ENCODE measurements around the gene TMEM41A. TPM values are rescaled to one million over a fixed set of nuclear protein-coding genes. Genes with fewer than 3 reads are reported as not detected.

Gene TMEM41A
- polyA plus RNA-seq, 1 donor (not counting 4 experiments of a cell fraction or from before 2014, with no cell fraction given) = 31.9 TPM

DNA sequence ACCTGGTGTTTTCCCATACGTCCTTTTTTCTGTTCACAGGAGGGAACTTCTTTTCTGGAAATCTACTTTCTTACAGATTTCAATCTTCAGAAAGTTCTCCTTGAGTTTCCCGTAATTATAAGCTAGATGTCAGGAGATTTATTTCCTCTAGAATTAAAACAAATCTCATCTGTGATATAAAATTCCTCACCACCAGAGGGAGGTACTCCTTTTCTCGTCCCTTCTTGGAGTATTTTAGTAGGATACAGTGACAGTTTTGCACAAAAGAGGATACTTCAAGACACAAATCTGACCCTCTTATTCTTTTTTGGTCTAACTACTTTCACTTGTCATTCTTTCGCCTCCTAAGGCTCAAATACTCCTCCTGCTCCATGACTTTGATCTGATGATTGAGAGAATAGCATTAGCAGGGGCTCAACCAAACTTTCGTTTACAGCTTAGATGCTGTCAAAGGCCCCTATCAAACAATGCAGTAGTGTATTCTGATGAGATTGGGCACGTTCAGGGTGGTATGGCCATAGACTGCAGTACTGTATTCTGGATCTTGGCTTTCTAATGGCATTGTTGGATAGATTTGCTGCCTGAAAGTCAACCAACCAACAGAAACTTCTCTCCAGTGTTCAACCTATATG is 38.0 kb downstream of the TMEM41A start:
- TF ChIP-seq, protein P1, sequence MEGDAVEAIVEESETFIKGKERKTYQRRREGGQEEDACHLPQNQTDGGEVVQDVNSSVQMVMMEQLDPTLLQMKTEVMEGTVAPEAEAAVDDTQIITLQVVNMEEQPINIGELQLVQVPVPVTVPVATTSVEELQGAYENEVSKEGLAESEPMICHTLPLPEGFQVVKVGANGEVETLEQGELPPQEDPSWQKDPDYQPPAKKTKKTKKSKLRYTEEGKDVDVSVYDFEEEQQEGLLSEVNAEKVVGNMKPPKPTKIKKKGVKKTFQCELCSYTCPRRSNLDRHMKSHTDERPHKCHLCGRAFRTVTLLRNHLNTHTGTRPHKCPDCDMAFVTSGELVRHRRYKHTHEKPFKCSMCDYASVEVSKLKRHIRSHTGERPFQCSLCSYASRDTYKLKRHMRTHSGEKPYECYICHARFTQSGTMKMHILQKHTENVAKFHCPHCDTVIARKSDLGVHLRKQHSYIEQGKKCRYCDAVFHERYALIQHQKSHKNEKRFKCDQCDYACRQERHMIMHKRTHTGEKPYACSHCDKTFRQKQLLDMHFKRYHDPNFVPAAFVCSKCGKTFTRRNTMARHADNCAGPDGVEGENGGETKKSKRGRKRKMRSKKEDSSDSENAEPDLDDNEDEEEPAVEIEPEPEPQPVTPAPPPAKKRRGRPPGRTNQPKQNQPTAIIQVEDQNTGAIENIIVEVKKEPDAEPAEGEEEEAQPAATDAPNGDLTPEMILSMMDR (optimal IDR thresholded peaks at IDR 0.05 in 1 of 3, IDR thresholded peaks at IDR 0.05 in 1 of 3, conservative IDR thresholded peaks at IDR 0.05 in 1 of 3; ENCODE audit: extremely low read depth in 1 of 3, insufficient read depth in 2 of 3, low read length in 3 of 3) = peak in 2 of 3 experiments; percentile 10 to 51
- no peak for TF ChIP-seq EZH2 (IDR thresholded peaks at IDR 0.05; ENCODE audit: low read length)
- Histone ChIP-seq H2AFZ (ENCODE audit: control insufficient read depth, low read length) (no peak overlapping the region), H3K9me3 (ENCODE audit: control insufficient read depth, low read depth, low read length) (no peaks in the 10 kb centered on the region), H3K36me3 (ENCODE audit: control insufficient read depth in 2 of 2, extremely low read depth in 1 of 2, insufficient read depth in 2 of 2, low read length in 2 of 2) (no peaks in the 10 kb centered on the region), H3K4me2 (ENCODE audit: control insufficient read depth, extremely low read depth, insufficient read depth, low read depth, low read length) (peak overlapping the region; percentile 69), H4K20me1 (ENCODE audit: control insufficient read depth, extremely low read depth, insufficient read depth, low read length) (no peaks in the 10 kb centered on the region), H3K4me3 (ENCODE audit: control insufficient read depth in 2 of 3, extremely low read depth in 1 of 3, insufficient read depth in 2 of 3, low read depth in 1 of 3, low read length in 3 of 3) (no peak overlapping the region), H3K79me2 (ENCODE audit: control insufficient read depth, insufficient read depth, low read length) (no peaks in the 10 kb centered on the region), H3K9me1 (ENCODE audit: control insufficient read depth, extremely low read depth, insufficient read depth, low read length) (no peaks in the 10 kb centered on the region), H3K27me3 (ENCODE audit: control insufficient read depth, extremely low read depth, insufficient read depth, low read length) (no peaks in the 10 kb centered on the region), H3K27ac (ENCODE audit: control insufficient read depth, insufficient read depth, low read length) (no peak overlapping the region), H3K4me1 (ENCODE audit: control insufficient read depth, extremely low read depth, insufficient read depth, low read length) (no peaks in the 10 kb centered on the region), H3K9ac (ENCODE audit: control insufficient read depth, extremely low read depth, insufficient read depth, low read length) (no peak overlapping the region)
- no peak for DNase-seq (ENCODE audit: low read depth, low spot score)
- dilution Hi-C loops (cut with MboI; ENCODE audit: extremely low pct_ligation_motif_present, low sequenced_read_pairs) = no loop called here
- no peak for FAIRE-seq

DNA sequence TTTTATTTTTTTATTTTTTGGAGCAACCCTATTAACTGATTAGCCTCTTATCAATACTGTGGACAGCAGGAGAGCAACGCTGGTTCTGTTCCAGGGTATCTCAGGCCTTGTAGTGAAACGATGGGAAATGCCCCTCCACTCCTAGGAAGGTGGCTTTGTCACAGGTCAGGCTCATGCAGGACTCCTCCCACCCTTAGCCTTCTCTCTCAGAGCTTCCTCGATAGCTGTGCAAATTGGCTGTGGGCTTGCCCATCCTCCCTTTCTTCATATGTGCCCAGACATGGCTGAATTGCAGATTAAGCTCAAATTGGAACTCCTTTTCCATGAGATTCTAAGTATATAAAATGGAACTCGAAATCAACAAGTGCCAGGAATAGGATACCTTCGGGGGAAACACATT is 38.5 kb downstream of the TMEM41A start:
- H3K27ac ChIP-seq (ENCODE audit: control insufficient read depth, insufficient read depth, low read length) = no peak overlapping the region
- H3K27me3 ChIP-seq (ENCODE audit: control insufficient read depth, extremely low read depth, insufficient read depth, low read length) = no peaks in the 10 kb centered on the region
- H3K4me1 ChIP-seq (ENCODE audit: control insufficient read depth, extremely low read depth, insufficient read depth, low read length) = no peaks in the 10 kb centered on the region
- TF ChIP-seq, protein P1 (optimal IDR thresholded peaks at IDR 0.05 in 1 of 3, IDR thresholded peaks at IDR 0.05 in 1 of 3, conservative IDR thresholded peaks at IDR 0.05 in 1 of 3; ENCODE audit: extremely low read depth in 1 of 3, insufficient read depth in 2 of 3, low read length in 3 of 3) = no peak
- TF ChIP-seq EZH2 (IDR thresholded peaks at IDR 0.05; ENCODE audit: low read length) = no peak
- H3K9me3 ChIP-seq (ENCODE audit: control insufficient read depth, low read depth, low read length) = no peaks in the 10 kb centered on the region
- DNase-seq (ENCODE audit: low read depth, low spot score) (no peak), FAIRE-seq (no peak)
- H3K4me3 ChIP-seq (ENCODE audit: control insufficient read depth in 2 of 3, extremely low read depth in 1 of 3, insufficient read depth in 2 of 3, low read depth in 1 of 3, low read length in 3 of 3) = no peak overlapping the region
- H4K20me1 ChIP-seq (ENCODE audit: control insufficient read depth, extremely low read depth, insufficient read depth, low read length) = no peaks in the 10 kb centered on the region
- no peaks in the 10 kb centered on the region for H3K9me1 ChIP-seq (ENCODE audit: control insufficient read depth, extremely low read depth, insufficient read depth, low read length)
- H3K9ac ChIP-seq (ENCODE audit: control insufficient read depth, extremely low read depth, insufficient read depth, low read length) = no peak overlapping the region
- peak overlapping the region; percentile 69 for H3K4me2 ChIP-seq (ENCODE audit: control insufficient read depth, extremely low read depth, insufficient read depth, low read depth, low read length)
- peak overlapping the region; percentile 36 for H2AFZ ChIP-seq (ENCODE audit: control insufficient read depth, low read length)
- H3K36me3 ChIP-seq (ENCODE audit: control insufficient read depth in 2 of 2, extremely low read depth in 1 of 2, insufficient read depth in 2 of 2, low read length in 2 of 2) = no peaks in the 10 kb centered on the region
- dilution Hi-C loops (cut with MboI; ENCODE audit: extremely low pct_ligation_motif_present, low sequenced_read_pairs) = no loop called here
- H3K79me2 ChIP-seq (ENCODE audit: control insufficient read depth, insufficient read depth, low read length) = no peaks in the 10 kb centered on the region

Data from keratinocyte (primary cell).